NCI-H748 (cell line): ENCODE data around the gene ZBTB11.
A peak's percentile ranks its signal among the peaks of the same experiment; 100 is the strongest.
"Not testable (repeated sequence)": the region's sequence is repeated elsewhere in the genome, so short reads cannot be mapped to it uniquely, and the experiment has no call there.

Source experiments
- DNase-seq: peaks from one replicate; lab custom pipeline; 2025; ENCODE audit not compliant: unreplicated experiment; lab: John Stamatoyannopoulos, UW

The ZBTB11 gene

DNA sequence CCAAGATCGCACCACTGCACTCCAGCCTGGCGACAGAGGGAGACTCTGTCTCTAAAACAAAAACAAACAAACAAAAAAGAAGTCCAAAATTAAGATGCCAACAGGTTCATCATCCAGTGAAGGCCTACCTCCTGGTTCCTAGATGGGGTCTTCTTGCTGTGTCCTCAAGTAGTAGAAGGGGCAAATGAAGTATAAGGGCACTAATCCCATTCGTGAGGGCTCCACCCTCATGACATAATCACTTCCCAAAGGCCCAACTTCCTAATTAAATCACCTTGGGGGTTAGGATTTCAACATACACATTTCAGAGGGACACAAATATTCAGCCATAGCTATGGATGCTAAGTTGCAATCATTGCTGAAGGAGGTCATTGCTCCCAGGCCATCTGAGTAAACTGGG, 57.2 kb downstream of the ZBTB11 start:
- DNase-seq: no peak

DNA sequence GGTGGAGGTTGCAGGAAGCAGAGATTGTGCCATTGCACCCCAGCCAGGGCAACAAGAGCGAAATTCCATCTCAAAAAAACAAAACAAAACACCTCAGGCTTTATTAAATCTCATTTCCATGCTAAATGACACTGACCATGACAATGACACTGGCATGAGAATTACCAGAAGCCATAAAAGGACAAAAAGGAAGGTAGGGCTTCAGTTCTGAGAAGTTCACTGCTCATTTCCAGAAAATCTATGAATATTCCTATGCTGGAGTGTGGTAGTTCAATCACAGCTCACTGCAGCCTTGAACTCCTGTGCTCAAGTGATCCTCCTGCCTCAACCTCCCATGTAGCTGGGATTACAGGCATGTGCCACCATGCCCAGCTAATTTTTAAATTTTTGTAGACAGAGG, 58.2 kb downstream of the ZBTB11 start:
- DNase-seq: no peak

DNA sequence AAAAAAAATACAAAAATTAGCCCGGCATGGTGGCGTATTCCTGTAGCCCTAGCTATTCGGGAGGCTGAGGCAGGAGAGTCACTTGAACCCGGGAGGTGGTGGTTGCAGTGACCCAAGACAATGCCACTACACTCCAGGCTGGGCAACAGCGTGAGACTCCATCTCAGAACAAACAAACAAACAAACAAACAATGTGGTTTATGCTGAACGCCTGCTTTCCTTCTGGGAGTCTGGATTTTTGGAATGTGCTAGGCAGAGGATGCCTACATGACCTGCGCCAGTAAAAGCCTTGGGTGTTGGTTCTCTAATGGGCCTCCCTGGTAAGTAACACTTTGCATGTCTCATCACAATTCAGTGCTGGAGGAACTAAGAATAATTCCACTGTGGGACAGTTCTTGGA, 59.5 kb downstream of the ZBTB11 start:
- no peak for DNase-seq

DNA sequence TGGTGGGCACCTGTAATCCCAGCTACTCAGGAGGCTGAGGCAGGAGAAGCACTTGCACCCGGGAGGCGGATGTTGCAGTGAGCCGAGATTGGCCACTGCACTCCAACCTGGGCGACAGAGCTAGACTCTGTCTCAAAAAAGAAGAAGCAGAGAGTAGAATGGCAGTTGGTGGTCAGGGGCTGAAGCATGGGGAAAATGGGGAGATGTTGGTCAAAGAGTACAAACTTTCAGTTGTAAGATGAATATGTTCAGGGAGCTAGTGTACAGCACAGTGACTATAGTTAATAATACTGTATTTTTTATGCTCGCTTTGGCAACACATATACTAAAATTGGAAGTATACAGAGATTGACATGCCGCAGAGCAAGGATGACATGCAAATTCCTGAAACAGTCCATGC, 61.4 kb downstream of the ZBTB11 start:
- DNase-seq: no peak

DNA sequence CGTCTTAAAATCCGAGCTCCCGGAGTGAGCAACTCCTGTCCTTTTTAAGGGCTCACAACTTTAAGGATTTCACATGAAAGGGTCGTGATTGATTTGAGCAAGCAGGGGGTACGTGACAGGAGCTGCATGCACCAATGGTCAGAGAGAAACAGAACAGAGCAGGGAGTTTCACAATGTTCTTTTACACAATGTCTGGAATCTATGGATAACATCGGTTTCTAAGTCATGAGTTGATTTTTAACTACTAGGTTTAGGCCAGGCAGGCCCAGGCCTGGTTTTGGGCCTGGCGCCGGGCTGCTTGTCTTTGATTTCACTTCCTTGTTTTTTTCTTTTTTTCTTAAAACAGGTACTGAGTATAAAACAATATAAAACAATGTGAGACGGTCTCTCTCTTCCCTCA, 63.9 kb downstream of the ZBTB11 start:
- DNase-seq: not testable (repeated sequence)

DNA sequence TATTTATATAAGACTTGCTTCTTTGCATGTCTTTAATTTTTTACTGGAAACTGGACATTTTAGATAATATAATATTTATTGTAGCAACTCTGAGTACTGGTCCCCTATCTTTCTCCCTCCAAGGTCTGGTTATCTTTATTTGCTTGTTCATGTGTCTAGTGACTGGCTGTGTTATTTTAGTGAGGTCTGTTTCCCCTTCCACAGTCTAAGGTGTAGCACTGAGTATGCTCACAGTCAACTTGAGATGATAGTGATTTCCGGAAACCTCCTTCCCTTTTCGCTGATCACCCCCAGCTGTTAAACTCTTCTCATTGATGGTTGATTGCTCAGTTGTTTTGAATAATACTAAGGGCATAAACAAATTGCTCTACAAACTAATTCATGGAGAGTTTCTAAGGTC, 65.9 kb downstream of the ZBTB11 start:
- no peak for DNase-seq

DNA sequence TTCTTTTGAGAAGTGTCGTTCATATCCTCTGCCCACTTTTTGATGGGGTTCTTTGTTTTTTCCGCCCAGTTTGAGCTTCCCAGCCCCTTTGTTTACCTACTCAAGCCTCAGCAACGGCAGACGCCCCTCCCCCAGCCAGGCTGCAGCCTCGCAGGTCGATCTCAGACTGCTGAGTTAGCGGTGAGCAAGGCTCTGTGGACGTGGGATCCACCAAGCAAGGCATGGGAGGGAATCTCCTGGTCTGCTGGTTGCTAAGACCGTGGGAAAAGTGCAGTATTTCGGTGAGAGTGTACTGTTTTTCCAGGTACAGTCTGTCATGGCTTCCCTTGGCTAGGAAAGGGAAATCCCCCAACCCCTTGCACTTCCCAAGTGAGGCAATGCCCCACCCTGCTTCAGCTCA, 71.5 kb downstream of the ZBTB11 start:
- DNase-seq: peak; percentile 39

DNA sequence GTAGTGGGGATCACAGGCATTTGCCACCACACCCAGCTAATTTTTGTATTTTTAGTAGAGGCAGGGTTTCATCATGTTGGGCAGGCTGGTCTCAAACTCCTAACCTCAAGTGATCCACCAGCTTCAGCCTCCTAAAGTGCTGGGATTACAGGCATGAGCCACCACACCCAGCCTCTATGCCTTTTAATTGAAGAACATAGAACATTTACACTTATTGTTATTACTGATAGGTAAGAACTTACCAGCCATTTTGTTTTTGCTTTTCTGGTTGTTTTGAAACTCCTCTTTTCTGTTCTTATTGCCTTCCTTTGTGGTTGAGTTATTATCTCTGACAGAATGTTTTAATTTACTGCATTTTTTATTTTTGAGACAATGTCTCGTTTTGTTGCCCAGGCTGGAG, 73.7 kb downstream of the ZBTB11 start:
- no peak for DNase-seq

DNA sequence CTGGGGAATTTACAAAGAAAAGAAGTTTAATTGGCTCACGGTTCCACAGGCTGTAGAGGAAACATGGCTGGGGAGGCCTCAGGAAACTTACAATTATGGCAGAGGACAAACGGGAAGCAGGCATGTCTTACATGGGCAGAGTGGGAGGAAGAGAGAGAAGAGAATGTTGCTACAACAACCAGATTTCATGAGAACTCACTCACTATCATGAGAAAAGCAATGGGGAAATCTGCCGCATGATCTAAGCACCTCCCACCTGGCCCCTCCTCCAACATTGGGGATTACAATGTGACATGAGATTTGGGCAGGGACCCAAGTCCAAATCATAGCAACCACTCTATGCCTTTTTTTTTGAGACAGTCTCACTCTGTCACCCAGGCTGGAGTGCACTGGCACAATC, 74.2 kb downstream of the ZBTB11 start:
- DNase-seq: no peak
